AG04449 (cell line): ENCODE measurements around the gene RAET1L.

ENCODE experiments used
- CTCF ChIA-PET: fragments of 350-600 bp; formaldehyde crosslinking; extraction: SDS; loops from one replicate; lab custom pipeline; 2021; ENCODE audit warnings: antibody characterized with exemption; lab: Yijun Ruan, JAX
- POLR2A ChIA-PET: fragments of 400-600, 350-600 bp; formaldehyde crosslinking; extraction: SDS; loops from one replicate; lab custom pipeline; 2020; ENCODE audit warnings: antibody characterized with exemption, inconsistent platforms; lab: Yijun Ruan, JAX
- DNase-seq: peaks from one replicate; pipeline ENCODE4 v3.0.0-alpha.2; 2010; ENCODE audit warnings: low read depth, low spot score
- H3K4me3 ChIP-seq: 2 replicates; pipeline ENCODE4 v1.5.1; 2011; ENCODE audit warnings: low read depth, mild to moderate bottlenecking, control low read depth, low read length
- TF ChIP-seq, protein P1 (sequence below): IDR thresholded peaks from one replicate; pipeline ENCODE4 v1.5.1; 2011; ENCODE audit warnings: mild to moderate bottlenecking, moderate library complexity, low read length, control low read depth, inconsistent platforms; ENCODE audit not compliant: insufficient read depth; ENCODE audit errors: missing control alignments

The RAET1L gene

DNA sequence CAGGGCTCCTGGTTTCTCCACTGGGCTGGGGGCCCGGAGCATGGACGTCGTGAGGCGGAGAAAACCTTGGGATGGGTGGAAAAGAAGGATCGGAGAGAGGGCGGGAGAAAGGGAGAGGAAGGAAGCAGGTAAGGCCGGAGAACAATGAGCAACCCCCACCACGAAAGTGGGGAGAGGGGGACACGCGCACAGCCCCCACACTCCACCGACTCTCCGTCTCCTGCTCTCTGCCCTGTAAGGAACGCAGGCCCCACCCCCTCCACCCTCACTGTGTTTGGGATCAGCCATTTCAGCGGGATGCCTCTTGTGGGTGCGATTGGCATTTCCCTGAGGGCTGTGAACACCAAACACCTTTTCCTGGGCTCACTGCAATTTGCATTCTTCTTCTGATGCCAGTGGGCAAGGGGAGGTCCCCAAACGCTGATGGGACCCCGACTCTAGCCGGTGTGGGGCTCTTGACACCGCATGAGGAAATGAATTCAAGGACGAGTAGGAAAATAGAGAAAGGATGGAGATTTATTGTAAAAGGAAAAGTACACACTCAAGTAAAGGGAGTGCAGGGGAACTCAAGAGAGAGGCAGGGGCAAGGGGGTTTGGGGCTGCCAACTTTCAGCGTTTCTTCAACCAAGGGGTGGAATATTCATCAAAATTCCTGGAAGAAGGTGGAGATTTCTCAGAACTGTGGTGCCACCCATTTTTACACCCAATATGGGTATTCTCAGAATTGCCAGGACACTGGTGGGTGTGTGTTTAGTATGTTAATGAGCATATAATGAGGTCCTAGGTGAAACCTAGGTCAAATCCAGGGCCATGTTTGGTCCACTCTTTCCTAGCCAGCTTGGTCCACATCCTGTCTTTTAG lies 13.1 kb upstream of the RAET1L start:
- TF ChIP-seq, protein P1, sequence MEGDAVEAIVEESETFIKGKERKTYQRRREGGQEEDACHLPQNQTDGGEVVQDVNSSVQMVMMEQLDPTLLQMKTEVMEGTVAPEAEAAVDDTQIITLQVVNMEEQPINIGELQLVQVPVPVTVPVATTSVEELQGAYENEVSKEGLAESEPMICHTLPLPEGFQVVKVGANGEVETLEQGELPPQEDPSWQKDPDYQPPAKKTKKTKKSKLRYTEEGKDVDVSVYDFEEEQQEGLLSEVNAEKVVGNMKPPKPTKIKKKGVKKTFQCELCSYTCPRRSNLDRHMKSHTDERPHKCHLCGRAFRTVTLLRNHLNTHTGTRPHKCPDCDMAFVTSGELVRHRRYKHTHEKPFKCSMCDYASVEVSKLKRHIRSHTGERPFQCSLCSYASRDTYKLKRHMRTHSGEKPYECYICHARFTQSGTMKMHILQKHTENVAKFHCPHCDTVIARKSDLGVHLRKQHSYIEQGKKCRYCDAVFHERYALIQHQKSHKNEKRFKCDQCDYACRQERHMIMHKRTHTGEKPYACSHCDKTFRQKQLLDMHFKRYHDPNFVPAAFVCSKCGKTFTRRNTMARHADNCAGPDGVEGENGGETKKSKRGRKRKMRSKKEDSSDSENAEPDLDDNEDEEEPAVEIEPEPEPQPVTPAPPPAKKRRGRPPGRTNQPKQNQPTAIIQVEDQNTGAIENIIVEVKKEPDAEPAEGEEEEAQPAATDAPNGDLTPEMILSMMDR, result no peak
- no peak overlapping the region for H3K4me3 ChIP-seq
- ChIA-PET CTCF (no interaction called here), POLR2A (no interaction called here)
- no peak for DNase-seq

DNA sequence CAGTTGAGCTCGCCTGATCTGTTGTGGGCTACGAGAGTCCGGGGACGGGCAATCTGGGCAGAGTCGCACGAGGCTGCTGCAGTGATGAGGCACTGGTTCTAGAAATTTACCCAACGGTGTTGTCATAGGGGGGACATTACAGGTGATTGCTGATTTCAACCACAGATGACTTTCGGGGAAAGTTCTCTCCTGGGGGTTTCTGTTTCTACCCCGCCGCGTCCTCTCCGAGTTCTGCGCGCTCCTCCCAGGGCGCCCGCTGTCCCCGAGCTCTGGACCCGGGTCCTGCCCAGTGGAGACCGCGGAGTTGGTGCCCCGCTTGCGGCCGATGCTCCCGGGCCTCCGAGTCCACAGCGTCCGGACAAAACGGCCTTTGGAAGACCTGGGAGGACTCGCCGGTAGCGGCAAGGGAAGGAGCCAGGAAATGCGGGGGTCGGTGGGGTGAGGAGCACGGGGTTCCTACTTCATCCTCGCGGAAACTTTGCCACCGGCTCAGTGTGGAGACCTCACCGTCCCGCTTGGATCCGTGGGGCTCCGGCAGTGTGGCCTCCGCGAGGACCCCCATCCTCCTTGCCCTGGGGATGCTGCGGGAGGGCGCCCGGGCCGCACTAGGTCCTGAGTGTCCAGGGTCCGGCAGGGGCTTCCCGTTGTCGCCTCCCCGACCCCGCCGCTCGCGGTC lies 12.3 kb upstream of the RAET1L start:
- ChIA-PET POLR2A (no interaction called here), CTCF (no interaction called here)
- DNase-seq, result no peak
- H3K4me3 ChIP-seq, result no peak overlapping the region
- TF ChIP-seq, protein P1, result no peak

DNA sequence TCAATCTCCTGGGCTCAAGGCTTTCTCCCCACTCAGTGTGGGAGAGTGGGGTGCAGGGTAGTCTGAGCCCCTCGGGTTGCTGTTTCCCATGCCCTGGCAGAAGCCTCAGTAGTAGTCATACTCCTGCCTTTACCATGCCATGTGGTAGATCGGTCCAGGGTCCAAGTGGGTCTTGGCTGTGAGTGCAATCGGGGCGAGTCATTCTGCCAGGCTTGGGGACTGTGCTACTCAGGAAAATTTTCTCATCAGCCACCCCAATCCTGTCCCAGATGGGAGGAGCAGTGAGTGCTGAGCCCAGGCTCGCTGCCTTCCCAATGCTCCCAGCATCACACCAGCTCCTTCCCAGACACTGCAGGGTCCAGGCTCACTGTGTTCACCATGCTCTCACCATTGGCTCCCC lies 10.7 kb upstream of the RAET1L start:
- DNase-seq, result no peak
- POLR2A ChIA-PET, result no interaction called here
- CTCF ChIA-PET, result no interaction called here
- no peak overlapping the region for H3K4me3 ChIP-seq
- TF ChIP-seq, protein P1, result no peak

DNA sequence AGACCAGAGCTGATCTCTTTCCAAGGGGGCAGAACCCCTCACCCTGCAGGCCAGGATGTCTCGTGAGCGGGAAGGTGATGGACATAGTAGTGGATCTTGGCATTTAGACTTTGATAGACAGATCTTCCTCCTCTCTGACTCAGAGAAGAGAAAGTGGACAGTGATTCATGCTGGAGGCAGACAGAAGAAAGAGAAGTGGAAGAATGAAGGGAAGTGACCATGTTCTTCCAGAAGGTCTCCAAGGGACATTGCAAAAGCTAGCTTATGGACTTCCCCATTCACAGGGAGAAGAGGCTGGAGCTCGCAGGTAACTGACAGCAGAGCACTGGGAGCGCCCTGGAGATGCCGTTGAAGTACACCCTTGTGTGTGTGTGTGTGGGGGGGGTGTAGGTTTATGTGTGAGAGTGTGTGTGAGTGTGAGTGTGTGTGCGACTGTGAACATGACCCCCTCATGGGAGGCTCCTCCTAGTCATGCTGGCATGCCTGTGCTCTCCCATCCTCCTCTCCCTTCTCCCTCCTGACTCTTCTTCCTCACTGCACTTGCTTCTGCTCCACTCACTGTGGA lies 8.0 kb upstream of the RAET1L start:
- CTCF ChIA-PET, result interaction anchor here (1.0 kb wide), 1 partner anchor 16 kb away, joined by 3 read pairs; no protein-coding TSS in a partner anchor
- TF ChIP-seq, protein P1, result no peak

DNA sequence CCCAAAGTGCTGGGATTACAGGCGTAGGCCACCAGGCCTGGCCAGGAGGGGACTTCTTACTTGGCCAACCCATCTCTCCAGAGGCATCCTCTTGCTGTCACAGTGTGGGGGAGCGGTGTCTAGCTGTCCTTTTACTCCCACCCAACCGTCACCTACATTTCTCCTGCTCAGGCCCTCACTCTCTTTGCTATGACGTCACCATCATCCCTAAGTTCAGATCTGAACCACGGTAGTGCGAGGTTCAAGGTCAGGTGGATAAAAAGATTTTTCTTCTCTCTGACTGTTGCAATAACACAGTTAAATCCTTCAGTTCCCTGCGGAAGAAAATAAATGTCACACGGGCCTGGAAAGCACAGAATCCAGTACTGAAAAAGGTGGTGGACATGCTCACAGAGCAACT lies 7.3 kb upstream of the RAET1L start:
- POLR2A ChIA-PET, result no interaction called here
- no peak overlapping the region for H3K4me3 ChIP-seq
- CTCF ChIA-PET, result interaction anchor here (1.0 kb wide), 1 partner anchor 15 kb away, joined by 3 read pairs; no protein-coding TSS in a partner anchor
- no peak for DNase-seq
- TF ChIP-seq, protein P1, result no peak

More for the DNA sequence above, 8.0 kb upstream of the RAET1L start:
- H3K4me3 ChIP-seq, result no peak overlapping the region
- no peak for DNase-seq
- POLR2A ChIA-PET, result no interaction called here

DNA sequence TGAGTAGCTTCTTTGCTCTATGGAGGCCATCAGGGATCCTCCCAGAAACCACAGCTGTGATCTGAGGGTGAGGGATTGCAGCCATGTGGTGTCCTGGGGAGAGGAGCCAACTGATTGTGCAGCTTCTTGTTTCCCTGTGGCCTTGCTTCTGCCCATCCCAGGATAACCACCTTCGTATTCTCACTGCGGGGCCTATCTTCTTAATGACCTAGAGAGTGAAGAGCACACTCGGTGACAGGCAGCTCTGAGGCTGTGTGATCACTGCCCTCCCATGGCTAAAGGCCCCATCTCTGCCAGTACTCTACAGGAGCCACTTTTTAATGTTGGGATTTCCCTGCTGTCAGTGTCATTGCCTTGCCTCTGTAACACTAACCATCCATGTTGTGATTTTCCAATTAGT lies 5.3 kb upstream of the RAET1L start:
- no peak for DNase-seq
- POLR2A ChIA-PET, result no interaction called here
- CTCF ChIA-PET, result no interaction called here
- TF ChIP-seq, protein P1, result no peak
- H3K4me3 ChIP-seq, result no peak overlapping the region
